Spinal cord (tissue), 10 donors: ENCODE measurements around the gene KIFAP3. TPM values are rescaled to one million over a fixed set of nuclear protein-coding genes. Genes with fewer than 3 reads are reported as not detected.
"Not testable (repeated sequence)": the region's sequence is repeated elsewhere in the genome, so short reads cannot be mapped to it uniquely, and the experiment has no call there.

Experiments used
- DNase-seq, 6 donors: peaks; one replicate each; pipeline versions ENCODE4 v3.0.0 to v3.0.0-alpha.2; 2013 to 2015; ENCODE audit warnings: low spot score in 6 of 6, low read depth in 4 of 6
- H3K27ac ChIP-seq: one replicate; pipeline ENCODE4 v1.5.1; 2013; ENCODE audit warnings: low read depth, low read length, control low read depth
- H3K27me3 ChIP-seq: one replicate; pipeline ENCODE4 v1.6.1; 2013; ENCODE audit warnings: low read length; ENCODE audit not compliant: control insufficient read depth, insufficient read depth
- H3K36me3 ChIP-seq: one replicate; pipeline ENCODE4 v1.6.1; 2013; ENCODE audit warnings: low read length; ENCODE audit not compliant: control insufficient read depth, insufficient read depth
- H3K4me1 ChIP-seq: one replicate; pipeline ENCODE4 v1.6.1; 2013; ENCODE audit warnings: low read length; ENCODE audit not compliant: control insufficient read depth, insufficient read depth
- H3K4me3 ChIP-seq: one replicate; pipeline ENCODE4 v1.5.1; 2013; ENCODE audit warnings: low read depth, low read length, control low read depth
- H3K9me3 ChIP-seq: one replicate; pipeline ENCODE4 v1.6.1; 2013; ENCODE audit warnings: low read length; ENCODE audit not compliant: control insufficient read depth, insufficient read depth
- WGBS: methylation state at CpG from one replicate; pipeline ENCODE4 v1.1.5; 2013; ENCODE audit warnings: missing lambda C conversion rate; ENCODE audit not compliant: insufficient coverage; 5-methylcytosine and 5-hydroxymethylcytosine counted together
- polyA plus RNA-seq, 2 donors: library from polyadenylated mRNA; unstranded; fragments of 120-200 nt; gene quantifications; one replicate each; pipeline ENCODE4 v1.2.1, GENCODE V29; 2013; ENCODE audit not compliant: insufficient read length in 2 of 2
- total RNA-seq, 2 donors: library from RNA; depleted of rRNA in 1 of 2; stranded (reverse); fragments of 120-200 nt in 1 of 2; fragments of >200 nt in 1 of 2; gene quantifications; one replicate each; pipeline versions ENCODE4 v1.2.3 to v1.2.4, GENCODE V29; 2013 to 2014
- donor health status: healthy.

KIFAP3 gene
- total and polyA plus RNA-seq, 4 donors: 79.7 to 163 (median 149) TPM

DNA sequence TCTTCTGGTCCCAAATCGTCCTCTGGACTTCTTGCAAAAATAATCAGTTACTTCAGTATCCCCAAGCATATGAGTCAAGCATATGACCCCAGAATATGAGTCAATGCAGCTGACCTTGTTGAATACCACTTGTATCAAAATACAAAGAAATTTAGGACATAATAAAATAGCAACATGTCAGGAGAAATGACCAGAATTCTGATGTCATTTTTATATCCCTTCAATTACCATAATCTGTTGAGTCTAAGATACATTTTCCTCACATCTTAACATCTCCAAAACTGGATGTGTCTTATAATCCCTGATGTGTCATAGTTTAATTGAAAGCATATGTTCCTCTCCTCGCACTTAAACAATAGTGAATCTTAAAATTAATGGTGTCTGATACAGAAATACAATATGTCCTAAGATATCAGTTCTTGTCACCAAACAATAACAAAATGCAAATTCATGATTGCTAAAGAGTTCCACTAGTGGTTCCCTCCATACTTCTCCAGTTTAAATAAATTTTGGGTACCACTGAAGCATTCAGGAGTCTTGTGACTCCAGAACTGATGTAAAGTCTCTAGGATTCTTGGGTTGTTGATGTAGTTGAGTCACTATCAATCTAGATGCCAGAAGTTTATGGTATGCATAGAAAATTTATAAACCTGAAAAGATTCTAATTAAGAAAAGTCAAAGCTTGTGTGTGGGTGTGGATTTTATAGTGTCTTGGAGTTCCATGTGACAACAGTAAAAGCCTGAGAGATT is 41.8 kb downstream of the KIFAP3 start:
- Histone ChIP-seq H3K36me3 (peaks cover 6% of the 10 kb centered on the region), H3K4me3 (no peak overlapping the region), H3K27me3 (no peaks in the 10 kb centered on the region), H3K27ac (no peak overlapping the region), H3K4me1 (no peaks in the 10 kb centered on the region), H3K9me3 (no peaks in the 10 kb centered on the region)
- no peak for DNase-seq
- no CpG with 5 or more reads among the region's 2 CpGs for WGBS

DNA sequence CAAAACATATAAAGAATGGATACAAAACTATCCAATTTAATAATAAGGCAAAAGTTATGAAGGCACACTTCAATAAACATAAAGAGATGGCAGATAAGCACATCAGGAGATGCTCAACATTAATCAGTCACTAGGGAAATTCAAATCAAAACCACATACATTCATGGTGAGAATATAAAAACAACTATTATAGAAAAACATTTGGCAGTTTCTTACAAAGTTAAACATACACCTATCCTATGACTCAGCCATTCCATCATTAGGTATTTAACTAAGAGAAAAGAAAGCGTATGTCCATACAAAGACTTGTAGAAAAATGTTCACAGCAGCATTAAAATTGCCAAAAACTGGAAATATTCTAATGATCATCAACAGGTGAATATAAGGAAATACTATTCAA is 44.3 kb downstream of the KIFAP3 start:
- no CpG with 5 or more reads among the region's 1 CpG for WGBS
- DNase-seq: no peak
- Histone ChIP-seq H3K4me3 (no peak overlapping the region), H3K36me3 (peaks cover 3% of the 10 kb centered on the region), H3K27me3 (no peaks in the 10 kb centered on the region), H3K4me1 (no peaks in the 10 kb centered on the region), H3K27ac (no peak overlapping the region), H3K9me3 (no peaks in the 10 kb centered on the region)

DNA sequence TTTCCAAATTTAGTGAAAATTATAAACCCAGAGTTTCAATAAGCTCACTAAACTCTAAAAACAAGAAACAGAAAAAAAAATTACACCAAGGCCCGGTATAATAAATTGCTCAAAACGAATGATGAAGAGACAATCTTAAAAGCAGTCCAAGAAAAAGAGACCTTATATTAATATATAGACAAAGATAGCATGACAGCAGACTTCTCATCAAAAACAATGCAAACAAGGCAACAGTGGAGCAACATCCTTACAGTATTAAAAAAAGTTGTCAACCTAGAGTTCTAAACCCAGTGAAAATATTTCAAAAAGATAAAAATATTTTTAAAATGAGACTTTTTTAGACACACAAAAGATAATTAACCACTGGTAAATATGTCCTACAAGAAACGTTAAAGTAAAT is 46.7 kb downstream of the KIFAP3 start:
- Histone ChIP-seq H3K36me3 (peaks cover 3% of the 10 kb centered on the region), H3K9me3 (no peaks in the 10 kb centered on the region), H3K4me1 (no peaks in the 10 kb centered on the region), H3K4me3 (no peak overlapping the region), H3K27me3 (no peaks in the 10 kb centered on the region), H3K27ac (no peak overlapping the region)
- WGBS: no CpG with 5 or more reads among the region's 3 CpGs
- no peak for DNase-seq

DNA sequence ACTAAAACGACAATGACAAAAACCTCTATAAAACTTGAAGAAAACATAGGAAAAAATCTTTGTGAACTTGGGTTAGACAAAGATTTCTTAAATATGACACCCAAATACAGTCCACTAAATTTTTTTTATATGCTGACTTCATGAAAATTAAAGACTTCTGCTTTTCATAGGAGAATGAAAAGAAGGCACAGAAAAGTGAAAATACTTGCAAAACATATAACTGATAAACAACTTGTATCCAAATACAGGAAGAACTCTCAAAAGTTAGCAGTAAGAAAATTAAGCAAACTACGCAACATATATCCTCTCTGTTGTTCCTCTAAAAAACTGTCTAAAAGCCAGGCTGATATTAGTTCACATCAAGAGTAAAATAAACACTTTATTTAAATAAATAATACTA is 53.6 kb downstream of the KIFAP3 start:
- no peaks in the 10 kb centered on the region for H3K4me1 ChIP-seq
- H3K9me3 ChIP-seq: peaks cover 2% of the 10 kb centered on the region
- no peak overlapping the region for H3K4me3 ChIP-seq
- H3K27ac ChIP-seq: no peak overlapping the region
- 100% methylated on average over 1 of the region's 2 CpGs for WGBS
- no peaks in the 10 kb centered on the region for H3K27me3 ChIP-seq
- no peak for DNase-seq
- H3K36me3 ChIP-seq: peaks cover 5% of the 10 kb centered on the region

DNA sequence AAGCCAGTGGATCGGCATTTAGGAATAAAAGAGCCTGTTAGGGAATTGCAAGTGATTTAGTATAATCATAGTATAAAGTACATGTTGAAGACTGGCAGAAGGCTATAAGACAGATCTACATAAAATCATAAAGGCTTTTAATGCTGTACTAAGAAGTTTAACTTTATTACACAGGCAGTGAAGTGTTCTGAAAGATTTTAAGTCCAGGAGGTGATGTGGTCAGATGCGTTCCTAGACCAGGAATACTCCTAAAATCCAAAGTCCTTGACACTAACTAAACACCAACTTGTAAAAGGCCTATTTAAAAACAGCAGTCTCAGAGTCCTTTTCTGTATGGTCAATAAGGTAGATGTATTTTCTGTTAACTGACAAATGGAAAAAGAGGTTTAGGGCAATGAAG is 57.0 kb downstream of the KIFAP3 start:
- Histone ChIP-seq H3K4me1 (no peaks in the 10 kb centered on the region), H3K9me3 (peaks cover 2% of the 10 kb centered on the region), H3K27me3 (no peaks in the 10 kb centered on the region), H3K4me3 (no peak overlapping the region), H3K27ac (no peak overlapping the region), H3K36me3 (peaks cover 5% of the 10 kb centered on the region)
- no peak for DNase-seq
- no CpG with 5 or more reads among the region's 2 CpGs for WGBS

DNA sequence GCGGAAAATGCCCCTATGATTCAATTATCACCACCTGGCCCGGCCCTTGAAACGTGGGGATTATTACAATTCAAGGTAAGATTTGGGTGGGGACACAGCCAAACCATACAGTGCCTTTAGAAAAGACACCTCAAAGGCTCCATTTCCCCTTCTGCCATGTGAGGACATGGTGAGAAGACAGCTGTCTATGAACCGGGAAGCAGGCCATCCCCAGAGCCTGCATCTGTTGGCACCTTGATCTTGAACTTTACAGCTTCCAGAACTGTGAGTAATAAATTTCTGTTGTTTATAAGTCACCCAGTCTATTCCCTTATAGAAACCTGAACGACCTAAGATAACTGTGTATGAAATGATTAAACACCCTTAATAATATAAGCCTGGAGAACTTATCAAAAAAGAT is 61.6 kb downstream of the KIFAP3 start:
- no peaks in the 10 kb centered on the region for H3K9me3 ChIP-seq
- H3K27me3 ChIP-seq: no peaks in the 10 kb centered on the region
- DNase-seq: no peak
- peaks cover 3% of the 10 kb centered on the region for H3K36me3 ChIP-seq
- no peak overlapping the region for H3K4me3 ChIP-seq
- no CpG with 5 or more reads among the region's 5 CpGs for WGBS
- H3K4me1 ChIP-seq: no peaks in the 10 kb centered on the region
- H3K27ac ChIP-seq: no peak overlapping the region

DNA sequence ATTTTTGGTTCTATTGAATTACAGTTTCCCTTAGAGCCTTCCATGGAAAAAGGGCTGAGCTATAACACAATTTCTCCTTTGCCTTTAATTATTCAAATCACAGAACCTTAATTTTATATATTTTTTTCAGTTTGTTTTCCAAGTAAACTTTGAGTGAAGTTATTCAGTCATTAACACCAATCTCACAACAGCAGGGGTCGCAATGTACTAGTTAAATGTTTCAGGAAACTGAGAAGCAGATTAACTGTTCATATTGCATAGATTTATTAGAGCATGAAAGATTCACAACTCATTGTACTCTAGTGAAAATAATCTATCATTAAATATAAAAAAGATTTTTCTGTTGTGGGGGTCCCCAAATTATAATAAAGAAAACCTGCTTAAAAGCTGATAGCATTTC is 64.1 kb downstream of the KIFAP3 start:
- WGBS: no CpG with 5 or more reads among the region's 1 CpG
- no peaks in the 10 kb centered on the region for H3K4me1 ChIP-seq
- H3K4me3 ChIP-seq: no peak overlapping the region
- no peaks in the 10 kb centered on the region for H3K27me3 ChIP-seq
- H3K36me3 ChIP-seq: no peaks in the 10 kb centered on the region
- H3K9me3 ChIP-seq: no peaks in the 10 kb centered on the region
- peak in 5 of 6 donors; percentile 5 to 72 (median 18) for DNase-seq
- no peak overlapping the region for H3K27ac ChIP-seq

DNA sequence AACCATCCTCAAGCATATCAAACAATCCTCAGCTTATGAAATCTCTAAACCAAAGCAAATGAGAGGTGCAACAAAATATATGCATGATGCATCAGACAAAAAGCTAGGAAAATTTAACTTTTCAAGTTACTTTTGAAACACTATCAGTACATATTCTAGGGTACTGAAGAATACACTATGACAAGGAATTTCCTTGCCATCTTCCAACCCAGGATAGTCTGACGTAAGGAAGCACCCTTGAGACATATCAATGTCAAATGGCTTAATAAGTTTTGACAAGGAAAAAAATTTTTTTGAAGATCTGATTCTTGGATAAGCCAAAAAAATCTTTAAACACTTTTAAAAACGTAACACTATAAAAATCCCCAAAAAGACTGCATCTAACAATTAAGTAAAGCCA is 64.9 kb downstream of the KIFAP3 start:
- H3K36me3 ChIP-seq: no peaks in the 10 kb centered on the region
- no peak overlapping the region for H3K27ac ChIP-seq
- no peaks in the 10 kb centered on the region for H3K9me3 ChIP-seq
- no CpG with 5 or more reads among the region's 2 CpGs for WGBS
- H3K4me3 ChIP-seq: no peak overlapping the region
- no peaks in the 10 kb centered on the region for H3K4me1 ChIP-seq
- DNase-seq: no peak
- H3K27me3 ChIP-seq: no peaks in the 10 kb centered on the region

DNA sequence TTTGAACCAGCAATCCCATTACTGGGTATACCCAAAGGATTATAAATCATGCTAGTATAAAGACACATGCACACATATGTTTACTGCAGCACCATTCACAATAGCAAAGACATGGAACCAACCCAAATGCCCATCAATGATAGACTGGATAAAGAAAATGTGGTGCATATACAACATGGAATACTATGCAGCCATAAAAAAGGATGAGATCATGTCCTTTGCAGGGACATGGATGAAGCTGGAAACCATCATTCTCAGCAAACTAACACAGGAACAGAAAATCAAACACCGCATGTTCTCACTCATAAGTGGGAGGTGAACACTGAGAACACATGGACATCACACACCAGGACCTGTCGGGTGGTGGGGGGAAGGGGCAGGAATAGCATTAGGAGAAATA is 65.8 kb downstream of the KIFAP3 start:
- H3K4me3 ChIP-seq, DNase-seq, H3K27me3 ChIP-seq, H3K36me3 ChIP-seq, H3K4me1 ChIP-seq, H3K27ac ChIP-seq, H3K9me3 ChIP-seq: not testable (repeated sequence)
- WGBS: no CpG with 5 or more reads among the region's 2 CpGs

DNA sequence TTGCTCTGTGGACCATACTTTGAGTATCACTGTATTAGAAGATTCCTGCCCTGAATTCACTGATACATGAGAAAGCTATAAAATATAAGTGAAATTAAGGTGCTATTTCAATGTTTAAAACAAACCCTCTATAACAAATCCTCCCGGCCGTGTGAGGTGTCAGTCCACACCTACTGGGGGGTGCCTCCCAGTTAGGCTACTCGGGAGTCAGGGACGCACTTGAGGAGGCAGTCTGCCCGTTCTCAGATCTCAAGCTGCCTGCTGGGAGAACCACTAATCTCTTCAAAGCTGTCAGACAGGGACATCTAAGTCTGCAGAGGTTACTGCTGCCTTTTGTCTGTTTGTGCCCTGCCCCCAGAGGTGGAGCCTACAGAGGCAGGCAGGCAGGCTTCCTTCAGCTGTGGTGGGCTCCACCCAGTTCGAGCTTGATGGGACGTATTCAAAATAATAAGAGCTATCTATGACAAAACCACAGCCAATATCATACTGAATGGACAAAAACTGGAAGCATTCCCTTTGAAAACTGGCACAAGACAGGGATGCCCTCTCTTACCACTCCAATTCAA is 71.1 kb downstream of the KIFAP3 start:
- WGBS: 51% methylated on average over 5 of the region's 7 CpGs
- not testable (repeated sequence) for H3K4me3 ChIP-seq, H3K9me3 ChIP-seq, DNase-seq, H3K36me3 ChIP-seq, H3K4me1 ChIP-seq, H3K27ac ChIP-seq, H3K27me3 ChIP-seq
